ENCODE data around the gene TCERG1L.

TCERG1L gene

DNA sequence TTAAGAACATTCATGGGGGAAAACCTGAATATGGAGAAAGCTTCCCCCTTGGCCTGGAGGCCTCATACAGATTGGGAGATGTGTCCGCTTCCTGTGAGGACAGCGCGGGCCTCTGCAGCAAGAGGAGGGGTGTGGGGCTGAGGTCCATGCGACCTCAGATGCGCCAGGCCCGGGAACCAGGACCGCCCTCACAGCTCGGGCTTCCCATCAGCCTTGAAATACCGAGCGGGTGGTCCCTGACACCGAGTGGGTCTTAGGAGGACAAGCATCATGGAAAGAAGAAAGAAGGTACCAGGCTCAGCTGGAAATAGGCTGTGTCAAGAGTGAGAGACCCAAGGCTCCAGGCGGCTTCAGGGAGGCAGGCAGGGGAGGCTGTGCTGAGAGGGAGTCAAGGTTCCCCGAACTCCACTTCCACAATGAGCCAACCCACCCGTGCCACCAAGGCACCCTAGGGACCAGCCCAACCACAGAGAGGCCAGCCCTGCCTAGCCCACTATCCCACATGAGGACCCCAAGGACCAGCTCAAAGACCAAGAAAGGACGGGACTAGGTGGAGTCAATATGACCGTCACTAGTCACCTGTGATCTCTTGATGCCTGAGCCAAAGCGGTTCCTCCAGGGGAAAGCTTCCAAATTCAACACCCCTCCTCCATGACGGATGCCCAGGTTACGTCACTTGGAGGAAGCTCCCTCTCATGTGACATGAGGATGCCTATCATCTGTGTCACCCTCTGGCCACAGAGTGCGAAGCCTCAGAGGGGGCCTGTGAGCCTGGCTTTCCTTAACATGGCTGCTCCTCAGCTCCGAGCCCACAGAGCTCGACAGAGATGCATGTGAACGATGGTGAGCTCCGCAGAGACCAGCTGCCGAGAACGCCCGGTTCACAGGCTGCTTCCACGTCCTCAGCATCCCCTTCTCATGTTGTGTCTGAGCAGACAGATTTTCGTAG, 103.7 kb downstream of the TCERG1L start:
- TF ChIP-seq TAF1 (IDR thresholded peaks at IDR 0.05; ENCODE audit: low read depth) (no peak), EP300 (IDR thresholded peaks at IDR 0.05; ENCODE audit: borderline replicate concordance) (no peak), NFIC (IDR thresholded peaks at IDR 0.05) (no peak), YY1 (IDR thresholded peaks at IDR 0.05; ENCODE audit: low read depth) (no peak)
- TF ChIP-seq, protein P1, sequence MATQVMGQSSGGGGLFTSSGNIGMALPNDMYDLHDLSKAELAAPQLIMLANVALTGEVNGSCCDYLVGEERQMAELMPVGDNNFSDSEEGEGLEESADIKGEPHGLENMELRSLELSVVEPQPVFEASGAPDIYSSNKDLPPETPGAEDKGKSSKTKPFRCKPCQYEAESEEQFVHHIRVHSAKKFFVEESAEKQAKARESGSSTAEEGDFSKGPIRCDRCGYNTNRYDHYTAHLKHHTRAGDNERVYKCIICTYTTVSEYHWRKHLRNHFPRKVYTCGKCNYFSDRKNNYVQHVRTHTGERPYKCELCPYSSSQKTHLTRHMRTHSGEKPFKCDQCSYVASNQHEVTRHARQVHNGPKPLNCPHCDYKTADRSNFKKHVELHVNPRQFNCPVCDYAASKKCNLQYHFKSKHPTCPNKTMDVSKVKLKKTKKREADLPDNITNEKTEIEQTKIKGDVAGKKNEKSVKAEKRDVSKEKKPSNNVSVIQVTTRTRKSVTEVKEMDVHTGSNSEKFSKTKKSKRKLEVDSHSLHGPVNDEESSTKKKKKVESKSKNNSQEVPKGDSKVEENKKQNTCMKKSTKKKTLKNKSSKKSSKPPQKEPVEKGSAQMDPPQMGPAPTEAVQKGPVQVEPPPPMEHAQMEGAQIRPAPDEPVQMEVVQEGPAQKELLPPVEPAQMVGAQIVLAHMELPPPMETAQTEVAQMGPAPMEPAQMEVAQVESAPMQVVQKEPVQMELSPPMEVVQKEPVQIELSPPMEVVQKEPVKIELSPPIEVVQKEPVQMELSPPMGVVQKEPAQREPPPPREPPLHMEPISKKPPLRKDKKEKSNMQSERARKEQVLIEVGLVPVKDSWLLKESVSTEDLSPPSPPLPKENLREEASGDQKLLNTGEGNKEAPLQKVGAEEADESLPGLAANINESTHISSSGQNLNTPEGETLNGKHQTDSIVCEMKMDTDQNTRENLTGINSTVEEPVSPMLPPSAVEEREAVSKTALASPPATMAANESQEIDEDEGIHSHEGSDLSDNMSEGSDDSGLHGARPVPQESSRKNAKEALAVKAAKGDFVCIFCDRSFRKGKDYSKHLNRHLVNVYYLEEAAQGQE (IDR thresholded peaks at IDR 0.05; ENCODE audit: low read depth), result no peak

DNA sequence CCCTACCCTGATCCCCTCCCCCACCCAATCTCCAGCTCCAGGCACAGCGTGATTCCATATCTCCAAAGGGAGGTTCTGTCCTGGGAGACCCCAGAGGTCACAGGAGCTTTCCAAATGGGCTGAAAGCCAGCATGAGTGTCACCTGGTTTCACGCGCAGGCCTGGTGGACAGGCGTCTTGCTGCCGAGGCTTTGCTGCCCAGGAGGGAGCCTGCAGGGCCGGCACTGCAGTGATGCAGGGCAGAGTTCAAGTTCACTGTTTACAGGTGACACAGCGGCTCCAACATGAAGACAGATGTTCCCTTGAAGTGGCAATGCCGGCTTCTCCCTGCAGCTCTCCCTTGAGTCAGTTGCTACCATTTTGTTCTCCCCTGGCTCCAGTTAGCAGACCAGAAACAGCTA, 104.3 kb downstream of the TCERG1L start:
- no peak for TF ChIP-seq TEAD4 (IDR thresholded peaks at IDR 0.05)
- TF ChIP-seq RAD21 (IDR thresholded peaks at IDR 0.05; ENCODE audit: low read depth), result no peak
- no peak for TF ChIP-seq CEBPB (IDR thresholded peaks at IDR 0.05)
- no peak for TF ChIP-seq ZBTB7A (IDR thresholded peaks at IDR 0.05; ENCODE audit: low read depth)
- TF ChIP-seq TAF1 (IDR thresholded peaks at IDR 0.05; ENCODE audit: low read depth), result no peak
- no peak for TF ChIP-seq TCF12 (IDR thresholded peaks at IDR 0.05; ENCODE audit: low read depth)
- TF ChIP-seq, protein P1 (IDR thresholded peaks at IDR 0.05; ENCODE audit: low read depth), result no peak
- no peak for TF ChIP-seq FOXM1 (IDR thresholded peaks at IDR 0.05; ENCODE audit: borderline replicate concordance, low read depth)

DNA sequence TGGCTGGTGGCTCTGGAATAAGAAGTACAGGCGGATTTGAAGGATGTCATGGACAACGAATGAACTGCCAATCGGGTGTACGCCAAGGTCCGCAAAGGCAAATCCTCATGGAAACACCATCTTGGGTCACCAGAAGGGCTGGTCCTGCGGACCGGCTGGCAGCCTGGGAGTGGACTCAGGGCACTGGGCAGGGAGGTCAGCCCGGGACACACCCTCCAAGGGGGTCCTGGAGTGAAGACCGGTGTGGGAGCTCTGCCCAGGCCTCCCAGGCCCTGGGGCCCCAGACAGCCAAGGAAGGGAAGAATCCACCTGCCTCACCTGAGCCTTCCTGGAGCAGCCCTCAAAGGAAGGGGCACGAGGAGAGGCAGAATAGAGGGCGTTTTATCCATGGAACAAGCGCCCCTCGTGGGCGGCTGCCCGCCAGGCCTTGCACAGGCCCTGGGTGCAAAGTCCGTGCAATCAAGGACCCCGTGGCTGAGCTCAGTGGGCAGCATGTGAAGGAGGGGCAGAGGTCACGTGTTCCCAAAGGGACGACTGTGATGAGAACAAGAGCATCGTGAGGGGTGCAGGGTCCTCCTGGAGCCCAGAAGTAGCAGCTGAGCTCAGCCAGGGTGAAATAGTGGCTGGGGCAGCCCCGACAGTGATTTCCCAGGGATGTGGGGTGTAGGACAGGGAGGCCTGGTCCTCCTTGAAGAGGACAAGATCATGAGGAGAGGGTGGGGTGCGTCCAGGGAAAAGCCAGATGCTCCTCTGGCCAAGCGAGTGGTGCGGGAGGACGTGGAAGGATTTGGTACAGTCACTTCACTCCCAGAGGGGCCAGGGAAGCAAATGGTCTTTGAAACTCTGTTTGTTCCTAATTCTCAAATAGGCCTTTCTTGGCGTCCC, 105.2 kb downstream of the TCERG1L start:
- TF ChIP-seq FOXM1 (IDR thresholded peaks at IDR 0.05; ENCODE audit: borderline replicate concordance, low read depth), result no peak
- no peak for TF ChIP-seq ZBTB7A (IDR thresholded peaks at IDR 0.05; ENCODE audit: low read depth)
- TF ChIP-seq, protein P1 (IDR thresholded peaks at IDR 0.05; ENCODE audit: low read depth), result no peak
- TF ChIP-seq TAF1 (IDR thresholded peaks at IDR 0.05; ENCODE audit: low read depth), result no peak

DNA sequence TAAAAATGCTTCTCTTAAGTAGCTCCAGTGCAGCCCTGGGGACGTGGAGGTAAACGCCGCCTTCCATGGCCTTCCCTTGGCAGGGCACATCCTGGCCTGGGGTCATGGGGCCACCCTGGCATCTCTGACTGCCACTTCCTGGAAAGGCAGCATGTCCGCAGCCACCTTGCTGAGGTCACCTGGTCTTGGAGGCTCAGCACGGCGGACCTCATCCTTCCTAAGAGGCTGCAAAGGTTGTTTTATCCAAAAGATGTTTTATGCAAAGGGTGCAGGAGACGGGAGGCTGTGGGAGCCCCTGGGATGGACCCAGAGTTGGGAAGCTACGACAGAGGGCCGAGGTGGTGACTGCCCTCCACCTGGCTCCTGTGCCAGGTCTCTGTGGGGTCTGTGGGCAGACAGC, 106.0 kb downstream of the TCERG1L start:
- no peak for TF ChIP-seq RAD21 (IDR thresholded peaks at IDR 0.05; ENCODE audit: low read depth)
- no peak for TF ChIP-seq CREB1 (IDR thresholded peaks at IDR 0.05; ENCODE audit: low read depth)
- no peak for TF ChIP-seq NFIC (IDR thresholded peaks at IDR 0.05)
- TF ChIP-seq, protein P1 (IDR thresholded peaks at IDR 0.05; ENCODE audit: low read depth), result no peak
